ENCODE results near the gene PRDM11. TPM values are rescaled to one million over a fixed set of nuclear protein-coding genes. Genes with fewer than 3 reads are reported as not detected.

PRDM11 gene
- polyA plus RNA-seq, 3 donors = 22.4 to 25.9 (median 23.2) TPM

GRCh38 chr11:45174168-45174835 lies 27.9 kb downstream of the PRDM11 start:
- DNase-seq = no peak

- DNase-seq = no peak
Measured at GRCh38 chr11:45174963-45175362, 28.5 kb downstream of the PRDM11 start.

GRCh38 chr11:45176996-45177395 lies 30.6 kb downstream of the PRDM11 start:
- no peak for DNase-seq

GRCh38 chr11:45178223-45178622 lies 31.8 kb downstream of the PRDM11 start:
- DNase-seq = no peak

GRCh38 chr11:45178890-45179671 lies 32.6 kb downstream of the PRDM11 start:
- DNase-seq = no peak

- DNase-seq = no peak
Measured at GRCh38 chr11:45179686-45180178, 33.3 kb downstream of the PRDM11 start.

- peak; percentile 74 for DNase-seq
Measured at GRCh38 chr11:45180179-45180847, 33.9 kb downstream of the PRDM11 start.

- DNase-seq = peak; percentile 67
Measured at GRCh38 chr11:45180848-45181192, 34.4 kb downstream of the PRDM11 start.

GRCh38 chr11:45181193-45181888 lies 34.9 kb downstream of the PRDM11 start:
- peak; percentile 45 for DNase-seq

- no peak for DNase-seq
Measured at GRCh38 chr11:45181889-45182550, 35.6 kb downstream of the PRDM11 start.

- no peak for DNase-seq
Measured at GRCh38 chr11:45182902-45183301, 36.5 kb downstream of the PRDM11 start.

GRCh38 chr11:45184640-45185039 lies 38.2 kb downstream of the PRDM11 start:
- DNase-seq = no peak

GRCh38 chr11:45185228-45185729 lies 38.8 kb downstream of the PRDM11 start:
- DNase-seq = no peak

- DNase-seq = no peak
Measured at GRCh38 chr11:45187375-45187774, 40.9 kb downstream of the PRDM11 start.

- no peak for DNase-seq
Measured at GRCh38 chr11:45188127-45188526, 41.7 kb downstream of the PRDM11 start.

- no peak for DNase-seq
Measured at GRCh38 chr11:45189230-45189629, 42.8 kb downstream of the PRDM11 start.

- DNase-seq = no peak
Measured at GRCh38 chr11:45193695-45194094, 47.3 kb downstream of the PRDM11 start.

- no peak for DNase-seq
Measured at GRCh38 chr11:45204761-45205160, 58.3 kb downstream of the PRDM11 start.

- no peak for DNase-seq
Measured at GRCh38 chr11:45205978-45206377, 59.5 kb downstream of the PRDM11 start.

GRCh38 chr11:45208135-45208534 lies 61.7 kb downstream of the PRDM11 start:
- no peak for DNase-seq

All from renal pelvis (tissue), 4 donors.